AG08395 (cell line): ENCODE data around the gene SERTAD2.

Experiments
- DNase-seq: peaks from one replicate; pipeline ENCODE4 v3.0.0; 2012; ENCODE audit warnings: mixed read lengths, low spot score

SERTAD2 gene, protein sequence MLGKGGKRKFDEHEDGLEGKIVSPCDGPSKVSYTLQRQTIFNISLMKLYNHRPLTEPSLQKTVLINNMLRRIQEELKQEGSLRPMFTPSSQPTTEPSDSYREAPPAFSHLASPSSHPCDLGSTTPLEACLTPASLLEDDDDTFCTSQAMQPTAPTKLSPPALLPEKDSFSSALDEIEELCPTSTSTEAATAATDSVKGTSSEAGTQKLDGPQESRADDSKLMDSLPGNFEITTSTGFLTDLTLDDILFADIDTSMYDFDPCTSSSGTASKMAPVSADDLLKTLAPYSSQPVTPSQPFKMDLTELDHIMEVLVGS

GRCh38 chr2:64653109-64654062 lies at the start of gene SERTAD2:
SERTAD2 (minus strand) TSS chr2:64653913; CDS start chr2:64636871, 17,042 bp downstream.
- peak; percentile 95 for DNase-seq

DNA sequence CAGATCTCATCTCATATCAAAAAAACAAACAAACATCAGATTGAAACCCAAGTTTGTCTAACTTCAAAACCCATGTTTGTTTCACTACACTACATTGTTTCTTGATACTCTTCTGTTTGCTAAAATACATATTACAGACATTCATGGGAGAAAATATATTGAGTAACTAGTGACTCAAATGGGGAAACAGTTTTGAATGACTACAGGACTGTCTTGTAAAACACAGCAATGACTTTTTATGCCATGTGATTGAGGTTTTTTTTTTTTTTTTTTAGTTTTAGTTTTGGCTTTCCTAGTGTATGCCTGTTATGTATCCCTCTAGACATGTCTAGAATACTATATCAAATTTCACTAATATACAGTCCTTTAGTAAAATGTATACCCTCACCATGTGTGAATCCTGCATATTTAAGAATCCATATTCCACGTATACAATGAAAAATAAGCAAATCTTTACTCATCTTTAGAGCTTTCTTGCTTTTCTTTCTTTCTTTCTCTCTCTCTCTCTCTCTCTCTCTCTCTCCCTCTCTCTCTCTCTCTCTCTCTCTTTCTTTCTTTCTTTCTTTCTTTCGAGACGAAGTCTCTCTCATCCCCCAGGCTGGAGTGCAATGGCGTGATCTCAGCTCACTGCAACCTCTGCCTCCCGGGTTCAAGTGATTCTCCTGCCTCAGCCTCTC lies 46.6 kb upstream of the SERTAD2 start:
- peak; percentile 24 for DNase-seq

GRCh38 chr2:64699712-64700111 lies 46.0 kb upstream of the SERTAD2 start:
- DNase-seq, result no peak

GRCh38 chr2:64698668-64699444 lies 45.1 kb upstream of the SERTAD2 start:
- peak; percentile 89 for DNase-seq

- DNase-seq, result no peak
Observed at GRCh38 chr2:64698177-64698643, 44.5 kb upstream of the SERTAD2 start.

GRCh38 chr2:64697297-64698176 lies 43.8 kb upstream of the SERTAD2 start:
- DNase-seq, result no peak

- no peak for DNase-seq
Observed at GRCh38 chr2:64696636-64697035, 42.9 kb upstream of the SERTAD2 start.

- peak; percentile 43 for DNase-seq
Observed at GRCh38 chr2:64695721-64696261, 42.1 kb upstream of the SERTAD2 start.

- no peak for DNase-seq
Observed at GRCh38 chr2:64692401-64692800, 38.7 kb upstream of the SERTAD2 start.

- DNase-seq, result no peak
Observed at GRCh38 chr2:64688909-64689308, 35.2 kb upstream of the SERTAD2 start.

DNA sequence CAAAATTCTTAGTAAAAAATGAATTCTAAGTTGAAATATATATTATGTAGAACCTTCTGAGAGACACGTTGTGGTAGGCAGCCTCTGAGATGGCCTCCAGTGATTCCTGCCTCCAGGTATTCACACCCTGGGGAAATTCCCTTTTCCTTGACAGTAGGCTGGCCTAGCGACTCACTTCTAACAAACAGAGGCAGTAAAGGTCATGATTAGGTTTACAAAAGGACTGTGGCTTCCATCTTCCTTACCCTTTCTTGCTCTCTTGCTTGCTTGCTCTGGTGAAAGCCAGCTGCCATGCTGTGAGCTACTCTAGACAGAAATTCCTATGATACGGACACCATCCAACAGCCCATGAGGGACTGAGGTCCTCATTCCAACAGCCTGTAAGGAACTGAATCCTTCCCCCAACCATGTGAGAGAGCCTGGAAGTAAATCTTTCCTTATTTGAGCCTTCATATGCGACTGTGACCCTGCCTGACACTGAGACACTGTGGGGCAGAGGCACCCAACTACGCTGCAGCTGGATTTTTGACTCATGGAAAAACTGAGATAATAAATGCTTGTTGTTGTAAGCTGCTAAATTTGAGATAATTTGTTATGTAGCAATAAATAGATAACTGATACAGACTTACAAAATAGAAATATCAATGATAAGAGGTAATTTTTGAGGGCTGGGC lies 32.7 kb upstream of the SERTAD2 start:
- no peak for DNase-seq

DNA sequence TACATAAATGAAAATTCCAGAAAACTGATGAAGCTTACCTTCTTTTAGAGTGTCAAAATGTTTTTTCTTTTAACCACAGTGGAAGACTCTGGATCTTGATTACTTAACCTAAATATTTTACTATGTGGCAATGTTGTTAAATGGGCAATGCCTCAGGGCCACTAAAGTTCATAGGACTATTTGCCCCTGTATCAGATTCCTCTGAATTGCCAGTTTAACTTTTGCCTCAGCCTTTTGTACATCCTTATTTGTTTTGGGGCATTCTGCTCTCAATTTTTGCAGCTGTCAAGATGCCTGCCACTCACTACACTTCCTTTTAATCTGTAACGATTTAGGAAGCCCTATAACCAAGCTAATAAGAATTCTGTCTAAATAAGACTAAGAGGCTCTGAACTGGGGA lies 31.7 kb upstream of the SERTAD2 start:
- peak; percentile 43 for DNase-seq

DNA sequence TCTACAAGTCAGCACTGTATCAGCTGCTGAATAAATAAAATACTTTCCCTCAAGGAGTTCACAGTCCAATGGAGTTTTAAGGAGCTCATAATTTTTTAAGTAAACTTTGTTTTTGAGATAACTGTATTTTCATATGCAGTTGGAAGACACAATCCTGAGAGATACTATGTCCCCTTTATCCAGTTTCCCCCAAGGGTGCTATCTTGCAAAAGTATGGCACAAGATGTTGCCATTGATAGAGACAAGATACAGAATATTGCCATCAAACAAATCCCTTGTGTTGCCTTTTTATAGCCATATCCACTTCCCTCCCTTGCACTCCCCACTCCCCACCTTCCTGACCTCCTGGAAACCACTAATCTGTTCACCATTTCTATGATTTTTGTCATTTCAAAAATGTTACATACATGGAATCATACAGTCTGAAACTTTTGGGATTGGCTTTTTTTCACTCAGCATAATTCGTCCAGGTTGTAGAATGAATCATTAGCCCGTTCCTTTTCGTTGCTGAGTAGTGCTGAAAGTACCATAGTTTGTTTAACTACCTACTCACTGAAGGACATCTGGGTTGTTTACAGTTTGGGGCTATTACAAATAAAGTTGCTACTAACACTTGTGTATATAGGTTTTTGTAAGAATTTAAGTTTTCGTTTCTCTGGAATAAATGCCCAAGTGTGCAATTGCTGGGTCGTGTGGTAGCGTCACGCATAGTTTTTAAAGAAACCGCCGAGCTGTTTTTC lies 30.2 kb upstream of the SERTAD2 start:
- DNase-seq, result no peak

GRCh38 chr2:64681479-64681967 lies 27.8 kb upstream of the SERTAD2 start:
- DNase-seq, result no peak

- no peak for DNase-seq
Observed at GRCh38 chr2:64679673-64680425, 26.1 kb upstream of the SERTAD2 start.

DNA sequence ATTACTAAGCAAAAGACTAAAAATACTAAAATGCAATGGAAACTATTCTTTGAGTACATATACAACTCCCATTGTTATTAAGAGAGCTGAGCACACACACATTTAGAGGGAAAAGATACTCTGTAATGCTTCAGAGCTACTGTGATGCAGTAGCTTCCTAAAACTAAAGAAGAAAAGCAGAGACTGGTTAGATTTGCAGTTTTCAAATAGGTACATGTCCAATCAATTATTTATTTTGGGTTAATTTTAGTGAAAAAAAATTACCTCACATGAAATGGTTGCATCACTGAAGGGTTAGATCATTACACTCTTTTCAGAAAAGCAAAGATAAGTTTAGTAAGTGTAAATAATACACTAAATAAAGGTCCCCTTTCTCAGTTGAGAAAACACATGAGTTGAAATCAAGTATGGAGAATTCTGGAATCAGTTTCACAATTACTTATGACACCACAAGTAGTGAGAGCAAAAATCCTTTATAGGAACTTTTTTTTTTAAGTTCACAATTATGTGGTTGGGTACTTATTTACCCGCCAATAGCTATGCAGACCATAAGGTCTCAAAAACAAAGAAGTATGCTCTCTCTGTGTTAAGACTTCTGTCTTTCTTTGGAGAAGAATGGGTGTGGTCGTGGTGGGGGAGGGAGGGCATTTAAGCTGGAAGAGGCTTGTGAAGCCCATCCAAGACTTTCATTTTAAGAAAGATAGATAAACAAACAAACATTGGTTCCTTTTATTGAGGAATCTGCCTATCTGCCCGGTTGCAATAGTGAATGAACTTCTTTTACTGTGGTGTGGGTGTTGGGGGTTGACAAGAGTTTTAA lies 25.3 kb upstream of the SERTAD2 start:
- DNase-seq, result no peak

DNA sequence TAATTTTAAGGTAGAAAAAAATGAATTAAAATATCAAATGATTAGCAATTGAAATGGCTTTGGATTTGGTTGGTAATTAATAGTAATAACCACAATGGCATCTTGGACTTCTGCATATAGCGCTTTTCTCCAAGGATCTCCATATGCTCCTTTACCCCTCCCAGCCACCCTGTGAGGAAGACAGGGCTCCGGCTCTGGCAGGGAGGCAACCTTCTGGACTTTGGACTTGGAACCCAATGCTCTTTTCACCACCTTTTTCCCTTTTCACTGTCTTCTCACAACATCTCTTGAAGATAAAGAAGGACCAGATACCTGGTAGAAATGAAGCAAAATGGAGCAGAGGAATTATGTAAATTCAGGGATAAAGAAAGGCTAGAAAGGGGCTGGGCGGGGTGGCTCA lies 23.8 kb upstream of the SERTAD2 start:
- no peak for DNase-seq
